ENCODE results near the gene HORMAD2.

DNA sequence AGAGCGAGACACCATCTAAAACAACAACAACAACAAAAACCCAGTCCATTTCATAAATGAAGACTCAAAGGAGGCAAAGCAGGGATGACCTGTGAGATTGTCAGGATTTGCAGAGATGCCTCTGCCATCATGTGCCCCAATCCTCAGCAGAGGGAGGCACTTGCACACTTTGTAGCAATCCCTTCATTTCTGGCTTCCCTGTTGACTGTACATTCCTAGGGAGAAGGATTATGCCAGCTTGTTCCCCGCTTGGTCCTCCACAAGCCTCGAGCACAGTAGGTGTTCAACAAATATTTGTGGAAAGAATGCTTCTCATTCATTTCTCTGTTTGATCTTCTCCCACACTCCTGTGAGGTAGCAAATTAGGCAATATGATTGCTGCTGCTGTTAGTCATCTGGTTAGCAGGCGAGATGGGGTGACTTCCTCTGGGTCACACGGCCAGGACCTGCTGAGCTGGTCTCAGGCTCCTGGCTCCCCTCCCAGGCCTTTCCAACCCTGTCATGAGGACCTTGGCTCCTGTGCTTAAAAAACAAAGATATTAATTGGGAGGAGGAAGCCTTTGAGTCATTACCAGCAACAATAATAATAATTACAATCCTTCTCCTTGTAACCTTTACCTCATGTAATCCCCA, 132.2 kb downstream of the HORMAD2 start:
- TF ChIP-seq, protein P1, sequence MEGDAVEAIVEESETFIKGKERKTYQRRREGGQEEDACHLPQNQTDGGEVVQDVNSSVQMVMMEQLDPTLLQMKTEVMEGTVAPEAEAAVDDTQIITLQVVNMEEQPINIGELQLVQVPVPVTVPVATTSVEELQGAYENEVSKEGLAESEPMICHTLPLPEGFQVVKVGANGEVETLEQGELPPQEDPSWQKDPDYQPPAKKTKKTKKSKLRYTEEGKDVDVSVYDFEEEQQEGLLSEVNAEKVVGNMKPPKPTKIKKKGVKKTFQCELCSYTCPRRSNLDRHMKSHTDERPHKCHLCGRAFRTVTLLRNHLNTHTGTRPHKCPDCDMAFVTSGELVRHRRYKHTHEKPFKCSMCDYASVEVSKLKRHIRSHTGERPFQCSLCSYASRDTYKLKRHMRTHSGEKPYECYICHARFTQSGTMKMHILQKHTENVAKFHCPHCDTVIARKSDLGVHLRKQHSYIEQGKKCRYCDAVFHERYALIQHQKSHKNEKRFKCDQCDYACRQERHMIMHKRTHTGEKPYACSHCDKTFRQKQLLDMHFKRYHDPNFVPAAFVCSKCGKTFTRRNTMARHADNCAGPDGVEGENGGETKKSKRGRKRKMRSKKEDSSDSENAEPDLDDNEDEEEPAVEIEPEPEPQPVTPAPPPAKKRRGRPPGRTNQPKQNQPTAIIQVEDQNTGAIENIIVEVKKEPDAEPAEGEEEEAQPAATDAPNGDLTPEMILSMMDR (IDR thresholded peaks at IDR 0.05): 0 out of 3 replicates have a peak, but pooled peaks have one; percentile 12
- no peak for TF ChIP-seq POLR2A (IDR thresholded peaks at IDR 0.05; ENCODE audit: low read length)
- TF ChIP-seq, protein P2, sequence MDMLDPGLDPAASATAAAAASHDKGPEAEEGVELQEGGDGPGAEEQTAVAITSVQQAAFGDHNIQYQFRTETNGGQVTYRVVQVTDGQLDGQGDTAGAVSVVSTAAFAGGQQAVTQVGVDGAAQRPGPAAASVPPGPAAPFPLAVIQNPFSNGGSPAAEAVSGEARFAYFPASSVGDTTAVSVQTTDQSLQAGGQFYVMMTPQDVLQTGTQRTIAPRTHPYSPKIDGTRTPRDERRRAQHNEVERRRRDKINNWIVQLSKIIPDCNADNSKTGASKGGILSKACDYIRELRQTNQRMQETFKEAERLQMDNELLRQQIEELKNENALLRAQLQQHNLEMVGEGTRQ (IDR thresholded peaks at IDR 0.05): peak; percentile 31; the same call in 1 of the 2 replicates
- TF ChIP-seq, protein P3, sequence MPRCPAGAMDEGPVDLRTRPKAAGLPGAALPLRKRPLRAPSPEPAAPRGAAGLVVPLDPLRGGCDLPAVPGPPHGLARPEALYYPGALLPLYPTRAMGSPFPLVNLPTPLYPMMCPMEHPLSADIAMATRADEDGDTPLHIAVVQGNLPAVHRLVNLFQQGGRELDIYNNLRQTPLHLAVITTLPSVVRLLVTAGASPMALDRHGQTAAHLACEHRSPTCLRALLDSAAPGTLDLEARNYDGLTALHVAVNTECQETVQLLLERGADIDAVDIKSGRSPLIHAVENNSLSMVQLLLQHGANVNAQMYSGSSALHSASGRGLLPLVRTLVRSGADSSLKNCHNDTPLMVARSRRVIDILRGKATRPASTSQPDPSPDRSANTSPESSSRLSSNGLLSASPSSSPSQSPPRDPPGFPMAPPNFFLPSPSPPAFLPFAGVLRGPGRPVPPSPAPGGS (IDR thresholded peaks at IDR 0.05): peak; percentile 94
- TF ChIP-seq EP300 (IDR thresholded peaks at IDR 0.05): peak; percentile 99
- no peak for TF ChIP-seq NPAS2 (CRISPR knock-in tag; IDR thresholded peaks at IDR 0.05; ENCODE audit: borderline replicate concordance)

Measured in A549 (cell line).